Measurements from ENCODE around the gene CAMSAP3. TPM values are rescaled to one million over a fixed set of nuclear protein-coding genes. Genes with fewer than 3 reads are reported as not detected.

CAMSAP3 gene
- polyA plus RNA-seq, 12 donors, result 0.06 to 8.8 (median 0.33) TPM; not detected in 2

DNA sequence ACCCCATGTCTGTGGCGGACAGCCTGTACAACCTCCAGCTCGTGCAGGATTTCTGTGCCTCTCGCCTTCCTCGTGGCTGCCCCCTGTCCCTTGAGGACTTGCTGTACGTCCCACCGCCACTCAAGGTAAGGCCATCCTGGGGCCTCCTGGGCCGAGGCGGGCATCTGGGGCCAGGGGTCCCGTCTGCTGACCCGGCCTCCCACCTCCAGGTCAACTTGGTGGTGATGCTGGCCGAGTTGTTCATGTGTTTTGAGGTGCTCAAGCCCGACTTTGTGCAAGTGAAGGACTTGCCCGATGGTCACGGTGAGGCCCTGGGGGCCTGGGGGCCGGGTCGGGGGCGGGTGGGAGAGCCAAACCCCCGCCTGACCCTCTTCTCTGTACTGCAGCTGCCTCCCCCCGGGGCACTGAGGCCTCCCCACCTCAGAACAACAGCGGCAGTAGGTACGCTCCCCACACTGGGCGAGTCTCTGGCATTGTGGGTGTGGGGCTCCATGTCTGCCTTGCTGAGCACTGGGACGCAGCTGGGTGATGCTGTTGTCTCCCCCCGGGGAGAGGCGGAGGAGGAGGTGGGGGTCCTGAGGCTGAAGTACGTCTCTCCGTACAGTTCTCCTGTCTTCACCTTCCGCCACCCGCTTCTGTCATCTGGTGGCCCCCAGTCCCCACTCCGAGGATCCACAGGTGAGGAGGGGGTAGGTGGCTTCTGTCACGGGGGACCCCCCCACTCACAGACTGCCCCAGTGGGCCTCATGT lies 15.0 kb downstream of the CAMSAP3 start:
- no peak for DNase-seq

DNA sequence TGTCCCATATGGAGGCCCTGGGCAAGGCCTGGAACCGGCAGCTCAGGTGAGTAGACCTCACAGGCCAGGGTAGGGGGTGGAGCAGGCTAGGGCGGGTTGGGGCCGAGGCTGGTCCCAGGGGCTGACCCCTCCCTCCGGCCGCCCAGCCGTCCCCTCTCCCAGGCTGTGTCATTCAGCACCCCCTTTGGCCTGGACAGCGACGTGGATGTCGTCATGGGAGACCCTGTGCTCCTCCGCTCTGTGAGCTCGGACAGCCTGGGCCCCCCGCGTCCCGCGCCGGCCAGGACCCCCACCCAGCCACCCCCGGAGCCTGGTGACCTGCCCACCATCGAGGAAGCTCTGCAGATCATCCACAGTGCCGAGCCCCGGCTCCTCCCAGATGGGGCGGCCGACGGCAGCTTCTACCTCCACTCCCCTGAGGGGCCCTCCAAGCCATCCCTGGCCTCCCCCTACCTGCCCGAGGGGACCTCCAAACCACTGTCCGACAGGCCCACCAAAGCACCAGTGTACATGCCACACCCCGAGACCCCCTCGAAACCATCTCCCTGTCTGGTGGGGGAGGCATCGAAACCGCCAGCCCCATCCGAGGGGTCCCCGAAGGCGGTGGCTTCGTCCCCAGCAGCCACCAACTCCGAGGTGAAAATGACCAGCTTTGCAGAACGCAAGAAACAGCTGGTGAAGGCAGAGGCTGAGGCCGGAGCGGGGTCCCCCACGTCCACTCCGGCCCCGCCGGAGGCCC lies 16.0 kb downstream of the CAMSAP3 start:
- DNase-seq, result no peak

DNA sequence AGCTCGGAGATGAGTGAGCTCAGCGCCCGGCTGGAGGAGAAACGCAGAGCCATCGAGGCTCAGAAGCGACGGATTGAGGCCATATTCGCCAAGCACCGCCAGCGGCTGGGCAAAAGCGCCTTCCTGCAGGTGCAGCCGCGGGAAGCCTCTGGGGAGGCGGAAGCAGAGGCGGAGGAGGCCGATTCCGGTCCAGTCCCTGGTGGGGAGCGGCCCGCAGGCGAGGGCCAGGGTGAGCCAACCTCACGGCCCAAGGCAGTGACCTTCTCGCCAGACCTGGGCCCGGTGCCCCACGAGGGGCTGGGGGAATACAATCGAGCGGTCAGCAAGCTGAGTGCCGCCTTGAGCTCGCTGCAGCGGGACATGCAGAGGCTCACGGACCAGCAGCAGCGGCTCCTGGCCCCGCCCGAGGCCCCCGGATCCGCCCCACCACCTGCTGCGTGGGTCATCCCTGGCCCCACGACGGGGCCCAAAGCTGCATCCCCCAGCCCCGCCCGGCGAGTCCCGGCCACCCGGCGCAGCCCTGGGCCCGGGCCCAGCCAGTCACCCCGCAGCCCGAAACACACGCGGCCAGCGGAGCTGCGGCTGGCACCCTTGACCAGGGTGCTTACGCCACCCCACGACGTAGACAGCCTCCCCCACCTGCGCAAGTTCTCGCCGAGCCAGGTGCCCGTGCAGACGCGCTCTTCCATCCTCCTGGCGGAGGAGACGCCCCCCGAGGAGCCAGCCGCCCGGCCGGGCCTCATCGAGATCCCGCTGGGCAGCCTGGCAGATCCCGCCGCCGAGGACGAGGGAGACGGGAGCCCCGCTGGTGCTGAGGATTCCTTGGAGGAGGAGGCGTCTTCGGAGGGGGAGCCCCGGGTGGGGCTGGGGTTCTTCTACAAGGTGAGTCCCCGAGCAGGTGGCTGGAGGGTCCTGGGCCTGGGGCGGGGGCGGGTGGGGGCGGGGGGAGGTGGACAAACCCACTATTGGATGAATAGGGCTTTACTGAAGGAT lies 16.9 kb downstream of the CAMSAP3 start:
- DNase-seq, result no peak

DNA sequence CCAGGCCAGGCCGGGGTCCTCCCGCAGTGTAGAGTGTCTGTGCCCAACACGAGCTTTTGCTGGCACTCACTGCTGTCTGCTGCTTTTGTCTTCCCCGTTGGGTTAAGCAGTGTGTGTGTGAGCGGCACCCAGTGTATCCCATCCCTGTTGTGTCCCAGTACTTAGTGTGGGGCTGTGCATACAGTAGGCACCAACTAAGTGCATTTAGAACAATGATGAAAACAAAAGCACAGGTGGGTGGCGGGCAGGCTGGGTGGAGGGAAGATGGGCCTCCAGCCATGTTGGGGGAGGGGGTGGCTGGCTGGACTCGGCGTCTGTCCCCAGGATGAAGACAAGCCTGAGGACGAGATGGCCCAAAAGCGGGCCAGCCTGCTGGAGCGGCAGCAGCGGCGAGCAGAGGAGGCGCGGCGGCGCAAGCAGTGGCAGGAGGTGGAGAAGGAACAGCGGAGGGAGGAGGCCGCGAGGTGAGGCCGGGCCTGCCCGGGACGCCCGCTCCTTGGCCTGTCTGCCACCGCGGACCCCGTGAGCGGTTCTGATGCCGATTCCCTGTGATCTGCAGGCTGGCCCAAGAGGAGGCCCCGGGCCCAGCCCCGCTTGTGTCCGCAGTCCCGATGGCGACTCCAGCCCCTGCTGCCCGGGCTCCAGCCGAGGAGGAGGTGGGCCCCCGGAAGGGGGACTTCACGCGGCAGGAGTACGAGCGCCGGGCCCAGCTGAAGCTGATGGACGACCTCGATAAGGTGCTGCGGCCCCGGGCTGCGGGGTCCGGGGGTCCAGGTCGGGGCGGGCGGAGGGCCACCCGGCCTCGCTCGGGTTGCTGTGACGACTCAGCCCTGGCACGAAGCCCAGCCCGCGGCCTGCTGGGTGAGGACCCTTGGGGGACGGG lies 19.4 kb downstream of the CAMSAP3 start:
- no peak for DNase-seq

DNA sequence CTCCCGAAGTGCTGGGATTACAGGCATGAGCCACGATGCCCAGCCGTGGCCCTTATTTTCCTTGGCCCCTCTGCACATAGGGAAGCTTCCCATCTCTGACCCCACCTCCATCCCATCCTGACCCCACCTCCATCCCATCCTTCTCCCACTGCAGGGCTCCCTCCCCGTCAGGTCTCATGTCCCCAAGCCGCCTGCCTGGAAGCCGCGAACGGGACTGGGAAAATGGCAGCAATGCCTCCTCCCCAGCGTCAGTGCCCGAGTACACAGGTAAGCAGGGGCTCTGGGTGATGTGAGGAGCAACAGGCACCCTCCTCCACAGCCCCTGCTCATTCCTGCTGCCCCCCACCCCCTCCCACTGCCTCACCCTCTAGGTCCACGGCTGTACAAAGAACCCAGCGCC lies 21.5 kb downstream of the CAMSAP3 start:
- DNase-seq, result no peak

DNA sequence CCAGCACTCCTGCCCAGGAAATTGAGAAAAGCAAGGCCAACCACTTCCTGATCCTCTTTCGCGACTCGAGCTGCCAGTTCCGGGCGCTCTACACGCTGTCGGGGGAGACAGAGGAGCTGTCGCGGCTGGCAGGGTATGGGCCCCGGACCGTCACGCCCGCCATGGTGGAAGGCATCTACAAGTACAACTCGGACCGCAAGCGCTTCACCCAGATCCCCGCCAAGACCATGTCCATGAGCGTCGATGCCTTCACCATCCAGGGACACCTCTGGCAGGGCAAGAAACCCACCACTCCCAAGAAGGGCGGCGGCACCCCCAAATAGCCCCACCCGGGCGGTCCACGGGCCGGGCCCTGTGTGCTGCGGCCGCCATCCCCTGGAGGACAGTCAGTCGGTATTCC lies 22.1 kb downstream of the CAMSAP3 start:
- DNase-seq, result no peak

DNA sequence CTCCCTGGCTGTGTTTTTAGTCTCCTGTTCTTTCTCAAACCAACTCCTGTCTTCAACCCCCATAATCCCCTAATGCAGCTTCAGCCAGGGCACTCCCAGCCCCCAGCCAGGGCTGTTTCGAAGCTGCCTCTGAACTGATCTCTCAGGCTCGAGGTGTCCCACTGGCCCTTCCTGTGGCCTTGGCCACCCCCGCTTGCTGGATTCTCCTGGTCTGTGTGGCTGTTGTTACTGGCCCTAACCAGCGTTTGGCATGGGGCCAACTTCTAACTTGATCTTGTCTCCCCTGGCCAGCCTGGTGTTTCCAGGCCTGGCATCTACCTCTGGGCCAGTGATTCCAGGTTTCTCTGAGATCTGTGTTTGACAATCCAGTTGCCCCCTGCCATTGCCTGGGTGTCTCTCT lies 22.7 kb downstream of the CAMSAP3 start:
- DNase-seq, result no peak

DNA sequence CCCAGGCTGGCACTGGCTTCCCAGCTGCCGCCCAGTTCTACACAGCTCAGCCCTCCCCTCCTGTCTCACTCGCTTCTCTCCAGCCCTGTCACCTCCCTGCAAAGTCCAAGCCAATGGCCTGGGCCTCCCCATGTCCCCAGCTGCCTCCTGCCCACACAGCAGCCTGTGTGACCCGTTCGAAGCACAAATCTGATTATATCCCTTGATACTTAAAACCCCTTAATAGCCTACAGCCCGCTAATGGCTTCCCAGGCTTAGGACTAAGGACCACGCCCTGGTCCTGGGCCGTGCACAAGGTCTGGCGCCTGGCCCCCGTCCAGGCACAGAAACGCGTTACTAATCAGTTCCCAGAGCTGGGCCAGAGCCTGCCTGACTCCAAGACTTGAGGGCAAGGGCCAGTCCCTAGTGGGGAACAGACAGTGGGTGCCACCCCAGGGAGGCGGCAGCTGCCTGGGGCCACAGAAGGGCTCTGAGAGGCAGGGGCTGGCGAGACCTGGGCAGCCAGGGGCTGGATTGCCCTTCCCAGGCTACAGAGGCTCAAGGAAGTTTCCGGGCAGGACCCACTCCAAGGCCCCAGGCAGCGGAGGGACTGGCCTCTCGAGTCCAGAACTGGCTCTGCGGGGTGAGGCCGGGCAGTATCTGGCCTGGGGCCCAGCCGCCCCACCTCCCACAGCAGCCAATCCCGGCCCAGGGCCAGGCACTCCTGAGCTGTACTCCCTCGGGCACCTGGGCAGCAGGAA lies 23.3 kb downstream of the CAMSAP3 start:
- no peak for DNase-seq

DNA sequence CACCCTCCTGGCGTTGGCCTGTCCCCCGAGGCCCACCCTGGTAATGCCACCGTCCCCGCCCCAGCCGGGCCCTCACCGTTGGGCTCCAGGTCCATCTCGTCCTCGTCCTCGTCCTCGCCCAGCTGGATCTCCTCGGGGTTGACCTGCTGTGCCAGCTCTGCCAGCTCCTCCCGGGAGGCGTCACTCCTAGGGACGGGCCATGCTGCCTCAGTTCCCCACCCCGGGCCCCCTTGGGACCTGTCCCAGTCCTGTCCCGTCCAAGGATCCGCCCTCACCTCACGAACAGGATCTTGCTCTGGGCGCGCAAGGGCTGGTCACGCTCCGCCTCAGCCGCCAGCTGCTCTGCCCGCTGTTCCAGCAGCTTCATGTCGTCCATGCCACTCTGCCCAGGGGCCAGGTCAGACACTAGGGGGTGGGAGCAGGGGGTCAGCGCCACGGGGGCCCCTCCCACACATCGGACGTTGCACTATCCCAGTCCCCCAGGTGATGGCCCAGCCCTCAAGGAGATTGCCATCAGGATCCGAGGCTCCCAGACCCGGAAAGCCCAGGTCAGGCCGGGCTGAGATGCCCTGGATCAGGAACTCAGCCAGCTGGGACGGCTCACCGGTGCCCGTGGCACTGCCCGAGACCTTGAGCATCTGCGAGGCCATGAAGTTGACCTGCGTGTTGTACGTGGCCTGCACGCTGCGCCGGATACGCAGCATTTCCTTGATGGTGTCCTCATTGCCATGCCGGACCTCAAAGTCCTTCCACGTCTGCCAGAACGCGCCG lies 24.2 kb downstream of the CAMSAP3 start:
- no peak for DNase-seq

DNA sequence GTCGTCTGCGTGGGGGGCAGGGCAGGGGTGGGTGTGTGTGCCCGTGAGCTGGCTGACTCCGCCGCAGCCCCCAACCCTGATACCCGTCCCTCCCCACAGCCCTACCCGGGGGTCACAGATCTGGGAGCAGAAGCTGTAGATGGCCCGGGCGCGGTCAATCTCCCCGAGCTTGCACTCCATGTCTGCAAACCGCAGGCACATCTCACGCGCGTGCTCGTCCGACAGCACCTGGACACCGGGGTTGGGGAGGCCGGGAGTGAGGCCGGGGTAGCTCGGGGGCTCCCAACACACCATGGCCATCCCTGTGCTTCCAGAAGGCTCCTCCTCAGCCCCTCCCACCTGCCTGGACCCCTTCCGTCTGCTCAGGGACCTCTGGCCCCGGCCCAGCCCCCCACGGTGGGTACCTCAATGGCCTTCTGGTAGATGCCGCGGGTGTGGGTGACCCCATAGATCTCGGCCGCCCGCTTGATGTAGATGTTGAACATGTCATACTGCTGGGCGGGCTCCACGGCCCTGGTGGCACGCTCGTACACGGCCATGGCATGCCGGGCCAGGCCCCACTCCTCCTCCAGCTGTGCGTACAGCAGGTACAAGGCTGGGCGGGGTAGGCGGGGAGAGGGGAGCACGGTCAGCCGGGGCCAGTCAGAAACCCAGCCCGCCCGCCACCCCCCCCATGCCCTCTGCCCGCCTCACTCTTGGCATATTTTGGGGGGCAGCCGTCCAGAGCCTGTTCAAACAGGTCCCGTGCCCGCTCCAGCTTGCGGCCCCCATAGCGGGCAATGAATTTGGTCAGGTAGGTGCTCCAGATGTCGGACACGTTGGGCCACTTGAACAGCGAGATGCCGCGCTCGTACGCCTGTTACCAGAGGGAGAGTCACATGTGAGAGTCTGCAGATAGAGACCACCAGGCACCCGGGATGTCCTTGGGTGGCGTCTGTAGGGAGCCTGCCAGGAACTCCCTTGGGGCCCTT lies 25.1 kb downstream of the CAMSAP3 start:
- no peak for DNase-seq

DNA sequence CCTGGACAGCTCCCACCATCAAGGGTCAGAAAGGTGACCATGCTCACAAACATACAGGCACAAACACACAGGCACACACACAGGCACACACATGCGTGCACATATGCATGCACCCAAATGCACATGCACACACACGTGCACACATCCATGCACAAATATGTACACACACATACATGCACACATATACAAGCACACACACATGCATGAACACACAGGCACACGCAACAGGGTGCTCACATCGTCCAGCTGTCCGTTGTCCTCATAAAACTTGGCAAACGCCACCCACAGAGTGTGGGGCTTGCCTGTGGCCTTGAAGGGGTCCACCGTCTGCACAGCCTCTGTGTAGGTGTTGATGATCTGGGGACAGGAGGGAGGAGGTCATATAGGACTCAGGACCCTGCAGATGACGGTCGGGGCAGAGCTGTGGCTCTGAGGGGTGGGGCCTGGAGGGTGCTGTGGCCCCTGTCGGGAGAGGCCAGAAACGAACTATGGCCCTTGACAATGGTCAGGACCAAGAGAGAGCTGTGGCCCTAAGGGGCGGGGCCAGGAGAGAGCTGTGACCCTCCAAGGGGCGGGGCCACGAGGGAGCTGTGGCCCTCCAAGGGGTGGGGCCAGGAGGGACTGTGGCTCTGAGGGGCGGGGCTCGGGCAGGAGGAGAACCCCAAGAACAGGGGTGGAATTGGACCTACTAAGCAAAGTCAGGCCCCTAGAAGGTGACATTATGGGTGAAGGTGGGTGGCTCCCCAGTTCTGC lies 27.4 kb downstream of the CAMSAP3 start:
- no peak for DNase-seq

DNA sequence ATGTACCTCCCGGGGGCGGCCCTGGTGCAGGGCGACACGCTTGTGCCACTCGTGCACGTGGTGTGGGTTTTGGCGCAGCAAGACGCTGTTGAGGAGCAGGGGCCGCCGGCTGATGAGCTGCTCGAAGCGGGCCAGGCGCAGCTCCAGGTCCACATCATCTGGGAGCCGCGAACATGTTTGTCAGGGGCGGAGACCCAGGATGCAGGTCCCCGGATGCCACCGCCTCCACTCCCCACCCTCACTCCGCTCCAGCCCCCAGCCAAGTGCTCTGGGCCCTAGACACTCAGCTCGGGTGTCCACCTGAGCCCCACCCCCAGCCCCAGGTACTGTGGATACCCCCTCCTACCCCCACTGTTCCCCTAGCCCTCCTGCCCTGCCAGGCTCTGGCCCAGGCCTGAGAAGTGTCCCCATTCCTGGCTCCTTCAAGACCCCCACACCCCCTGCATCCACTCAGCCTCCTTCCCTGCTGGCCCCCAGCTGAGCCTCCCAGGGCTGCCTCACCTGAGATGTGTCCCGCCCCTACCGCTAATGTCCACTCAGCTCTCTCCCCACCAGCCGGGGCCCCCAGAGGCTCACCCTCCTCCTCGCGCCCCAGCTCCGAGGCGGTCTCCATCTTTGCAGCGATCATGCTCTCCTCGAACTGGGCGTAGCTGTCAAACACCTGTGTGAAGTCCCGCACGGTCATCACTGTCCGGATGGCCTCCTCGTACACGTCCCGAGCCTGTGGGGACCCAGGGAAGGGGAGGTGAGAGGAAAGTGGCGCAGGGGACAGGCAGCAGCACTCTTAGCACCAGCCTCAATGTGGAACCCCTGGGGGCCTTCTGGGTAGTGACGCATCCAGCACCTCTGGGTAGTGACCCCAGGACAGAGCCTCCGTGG lies 28.3 kb downstream of the CAMSAP3 start:
- no peak for DNase-seq

DNA sequence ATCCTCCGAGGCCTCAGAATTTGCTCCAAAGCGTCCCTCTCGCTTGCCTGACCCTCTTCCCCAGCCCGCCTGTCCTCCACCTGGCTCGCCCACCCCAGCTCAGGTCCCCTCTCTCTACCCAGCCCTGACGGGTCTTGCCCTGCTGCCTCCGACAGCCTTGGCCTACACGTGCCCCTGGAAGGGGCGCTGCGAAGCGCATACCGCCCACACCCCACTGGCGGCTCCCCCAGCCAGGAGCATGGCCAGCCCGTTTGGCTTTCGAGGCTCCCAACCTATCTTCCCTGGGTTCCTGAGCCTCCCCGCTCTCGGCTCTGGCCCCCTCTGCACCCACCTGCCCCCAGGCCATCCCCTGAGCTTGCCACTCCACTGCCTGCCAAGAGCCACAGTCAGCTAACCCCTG lies 29.1 kb downstream of the CAMSAP3 start:
- no peak for DNase-seq

DNA sequence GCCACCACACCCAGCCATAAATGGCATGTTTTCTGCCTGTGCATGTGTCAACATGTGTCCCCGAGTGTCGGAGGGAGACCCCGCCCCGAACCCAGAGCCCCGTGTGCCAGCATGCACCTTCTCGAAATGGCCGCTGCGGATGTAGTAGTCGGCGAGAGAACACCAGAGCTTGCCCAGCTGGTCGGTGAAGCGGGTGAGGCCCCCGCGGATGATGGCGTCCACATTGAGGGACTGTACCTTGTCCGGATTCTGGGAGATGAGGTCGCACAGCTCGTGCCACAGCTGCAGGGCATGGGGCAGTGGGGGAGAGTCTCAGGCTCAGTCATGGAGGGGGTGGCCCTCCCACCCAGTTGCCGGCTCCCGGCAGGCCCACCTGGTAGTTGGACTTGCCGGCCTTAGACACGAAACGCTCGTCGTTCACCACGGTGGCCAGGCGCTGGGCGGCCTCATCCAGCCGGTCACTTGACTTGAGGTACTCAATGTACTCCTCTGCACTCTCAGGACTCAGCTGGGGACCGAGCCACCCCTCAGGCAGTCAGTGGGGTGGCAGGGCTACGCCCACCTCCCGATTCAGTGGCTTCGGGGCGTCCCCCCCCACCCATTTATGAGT lies 30.2 kb downstream of the CAMSAP3 start:
- no peak for DNase-seq

DNA sequence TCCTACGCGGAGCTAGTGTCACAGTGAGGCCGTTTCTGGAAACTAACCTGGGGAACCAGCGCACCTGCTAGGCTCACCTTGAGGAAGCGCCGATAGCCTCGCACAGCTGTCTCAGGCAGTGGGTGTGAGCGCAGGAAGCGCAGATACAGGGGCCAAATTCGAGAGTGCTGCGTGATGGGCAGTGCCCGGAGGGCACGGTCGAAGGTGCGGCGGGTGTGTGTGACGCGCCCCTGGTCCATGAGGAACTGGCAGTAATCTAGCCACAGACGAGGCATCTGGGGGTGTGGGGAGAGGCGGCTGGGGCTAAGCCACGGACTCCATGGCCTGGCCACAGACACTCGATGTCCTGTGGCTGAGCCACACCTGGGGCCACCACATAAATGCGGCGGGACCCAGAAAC lies 31.5 kb downstream of the CAMSAP3 start:
- no peak for DNase-seq

All from muscle of arm (tissue), 12 donors.